Endometrial microvascular endothelial cells (primary cell): Measurements from ENCODE around the gene MAGEA3. TPM values are rescaled to one million over a fixed set of nuclear protein-coding genes. Genes with fewer than 3 reads are reported as not detected.
"Not testable (repeated sequence)": the region's sequence is repeated elsewhere in the genome, so short reads cannot be mapped to it uniquely, and the experiment has no call there.

Experiments used
- in situ Hi-C: cut with HindIII; loops from 2 replicates; pipeline ENCODE4 v1.10.0; 2017; ENCODE audit warnings: low sequenced_read_pairs, low pct_unique_long_range_greater_than_20kb; ENCODE audit errors: inconsistent ontology term
- total RNA-seq: library from RNA; depleted of rRNA; stranded (reverse); fragments of >200 nt; gene quantifications from one replicate; pipeline ENCODE4 v1.2.3, GENCODE V29; 2015; ENCODE audit errors: inconsistent ontology term

The MAGEA3 gene
- total RNA-seq, 1 donor from 2014 or later: not detected

- in situ Hi-C loops: not testable (repeated sequence)
These were observed 35.7 kb downstream of the MAGEA3 start for GRCh38 chrX:152734143-152734858.

- in situ Hi-C loops: no loop called here
These were observed 36.5 kb downstream of the MAGEA3 start for GRCh38 chrX:152735101-152735500.

DNA sequence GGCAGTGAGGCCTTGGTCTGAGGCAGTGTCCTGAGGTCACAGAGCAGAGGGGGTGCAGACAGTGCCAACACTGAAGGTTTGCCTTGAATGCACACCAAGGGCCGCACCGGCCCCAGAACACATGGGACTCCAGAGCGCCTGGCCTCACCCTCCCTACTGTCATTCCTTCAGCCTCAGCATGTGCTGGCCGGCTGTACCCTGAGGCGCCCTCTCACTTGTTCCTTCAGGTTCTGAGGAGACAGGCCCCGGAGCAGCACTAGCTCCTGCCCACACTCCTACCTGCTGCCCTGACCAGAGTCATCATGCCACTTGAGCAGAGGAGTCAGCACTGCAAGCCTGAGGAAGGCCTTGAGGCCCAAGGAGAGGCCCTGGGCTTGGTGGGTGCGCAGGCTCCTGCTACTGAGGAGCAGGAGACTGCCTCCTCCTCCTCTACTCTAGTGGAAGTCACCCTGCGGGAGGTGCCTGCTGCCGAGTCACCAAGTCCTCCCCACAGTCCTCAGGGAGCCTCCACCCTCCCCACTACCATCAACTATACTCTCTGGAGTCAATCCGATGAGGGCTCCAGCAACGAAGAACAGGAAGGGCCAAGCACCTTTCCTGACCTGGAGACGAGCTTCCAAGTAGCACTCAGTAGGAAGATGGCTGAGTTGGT is 37.4 kb downstream of the MAGEA3 start:
- in situ Hi-C loops: no loop called here

DNA sequence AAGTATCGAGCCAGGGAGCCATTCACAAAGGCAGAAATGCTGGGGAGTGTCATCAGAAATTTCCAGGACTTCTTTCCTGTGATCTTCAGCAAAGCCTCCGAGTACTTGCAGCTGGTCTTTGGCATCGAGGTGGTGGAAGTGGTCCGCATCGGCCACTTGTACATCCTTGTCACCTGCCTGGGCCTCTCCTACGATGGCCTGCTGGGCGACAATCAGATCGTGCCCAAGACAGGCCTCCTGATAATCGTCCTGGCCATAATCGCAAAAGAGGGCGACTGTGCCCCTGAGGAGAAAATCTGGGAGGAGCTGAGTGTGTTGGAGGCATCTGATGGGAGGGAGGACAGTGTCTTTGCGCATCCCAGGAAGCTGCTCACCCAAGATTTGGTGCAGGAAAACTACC is 37.9 kb downstream of the MAGEA3 start:
- in situ Hi-C loops: not testable (repeated sequence)

- in situ Hi-C loops: no loop called here
These were observed 40.0 kb downstream of the MAGEA3 start for GRCh38 chrX:152738560-152738959.

Other genes with a start within 250 kb of the MAGEA3 start
- gene GABRA3, start 247.5 kb upstream of the MAGEA3 start, total RNA-seq: not detected
- not detected for gene GABRQ, start 60.9 kb upstream of the MAGEA3 start, total RNA-seq
- gene CSAG2, start 10.5 kb downstream of the MAGEA3 start, total RNA-seq: not detected
- not detected for gene MAGEA2B, start 15.8 kb downstream of the MAGEA3 start, total RNA-seq
- not detected for gene CSAG1, start 34.9 kb downstream of the MAGEA3 start, total RNA-seq
- gene MAGEA12, start 35.0 kb downstream of the MAGEA3 start, total RNA-seq: not detected
- gene MAGEA2, start 55.0 kb downstream of the MAGEA3 start, total RNA-seq: not detected
- gene CSAG3, start 60.4 kb downstream of the MAGEA3 start, total RNA-seq: not detected
- gene MAGEA6, start 70.9 kb downstream of the MAGEA3 start, total RNA-seq: not detected
- gene CETN2, start 132.0 kb downstream of the MAGEA3 start, total RNA-seq: 23.4 TPM
- gene NSDHL, start 132.3 kb downstream of the MAGEA3 start, total RNA-seq: 26.7 TPM
- gene ZNF185, start 199.3 kb downstream of the MAGEA3 start, total RNA-seq: 45.0 TPM